ENCODE data around the gene TOM1L1. TPM values are rescaled to one million over a fixed set of nuclear protein-coding genes. Genes with fewer than 3 reads are reported as not detected.

The TOM1L1 gene
- total RNA-seq, 1 experiment from 2014 or later = 58.5 TPM

- TF ChIP-seq CREB1 (CRISPR knock-in tag; IDR thresholded peaks at IDR 0.05) = no peak
These were observed 36.8 kb downstream of the TOM1L1 start (continued) for GRCh38 chr17:54937426-54937825.

GRCh38 chr17:54941285-54941684 is 40.6 kb downstream of the TOM1L1 start:
- CTCF ChIA-PET = no interaction called here
- Mint-ChIP-seq H3K4me1 (no peaks in the 10 kb centered on the region), H3K9me3 (no peaks in the 10 kb centered on the region), H3K27me3 (ENCODE audit: low read depth) (no peaks in the 10 kb centered on the region), H3K36me3 (peaks cover 51% of the 10 kb centered on the region), H3K4me3 (no peak overlapping the region), H3K27ac (no peak overlapping the region)
- no peak for TF ChIP-seq FOXK1 (CRISPR knock-in tag; IDR thresholded peaks at IDR 0.05)
- no peak for TF ChIP-seq ZNF425 (CRISPR knock-in tag; conservative IDR thresholded peaks at IDR 0.05)
- TF ChIP-seq E2F1 (CRISPR knock-in tag; IDR thresholded peaks at IDR 0.05) = no peak
- no peak for TF ChIP-seq STAT6 (CRISPR knock-in tag; conservative IDR thresholded peaks at IDR 0.05; ENCODE audit: low read depth)
- no peak for TF ChIP-seq SMAD3 (CRISPR knock-in tag; IDR thresholded peaks at IDR 0.05; ENCODE audit: borderline replicate concordance)
- no peak for TF ChIP-seq ATF3 (CRISPR knock-in tag; conservative IDR thresholded peaks at IDR 0.05)
- TF ChIP-seq NFE2L1 (CRISPR knock-in tag; IDR thresholded peaks at IDR 0.05) = no peak
- no peak for TF ChIP-seq CREB1 (CRISPR knock-in tag; IDR thresholded peaks at IDR 0.05)
- POLR2A ChIA-PET = no interaction called here
- DNase-seq (ENCODE audit: low spot score) (no peak), ATAC-seq (no peak)

- ChIA-PET CTCF (no interaction called here), POLR2A (no interaction called here)
- Mint-ChIP-seq H3K36me3 (peaks cover 48% of the 10 kb centered on the region), H3K27me3 (ENCODE audit: low read depth) (no peaks in the 10 kb centered on the region), H3K9me3 (no peaks in the 10 kb centered on the region), H3K27ac (no peak overlapping the region), H3K4me3 (no peak overlapping the region), H3K4me1 (no peaks in the 10 kb centered on the region)
- DNase-seq (ENCODE audit: low spot score) (no peak), ATAC-seq (no peak)
- no peak for TF ChIP-seq ATF6 (CRISPR knock-in tag; IDR thresholded peaks at IDR 0.05)
- no peak for TF ChIP-seq RORB (CRISPR knock-in tag; IDR thresholded peaks at IDR 0.05)
- TF ChIP-seq SOX15 (CRISPR knock-in tag; IDR thresholded peaks at IDR 0.05) = no peak
- TF ChIP-seq ZMAT4 (CRISPR knock-in tag; IDR thresholded peaks at IDR 0.05) = no peak
- no peak for TF ChIP-seq ZBTB43 (CRISPR knock-in tag; IDR thresholded peaks at IDR 0.05)
- TF ChIP-seq TP53 (CRISPR knock-in tag; IDR thresholded peaks at IDR 0.05) = no peak
- no peak for TF ChIP-seq NR3C1 (CRISPR knock-in tag; conservative IDR thresholded peaks at IDR 0.05; ENCODE audit: low read depth)
- no peak for TF ChIP-seq AFF4 (CRISPR knock-in tag; IDR thresholded peaks at IDR 0.05; ENCODE audit: borderline replicate concordance)
- TF ChIP-seq CTCF (IDR thresholded peaks at IDR 0.05) = no peak
- TF ChIP-seq ZNF121 (CRISPR knock-in tag; IDR thresholded peaks at IDR 0.05) = no peak
These were observed 44.1 kb downstream of the TOM1L1 start for GRCh38 chr17:54944796-54945195.
